Measurements from ENCODE around the gene WNK2.
"Not testable (repeated sequence)": the region's sequence is repeated elsewhere in the genome, so short reads cannot be mapped to it uniquely, and the experiment has no call there.

The WNK2 gene

DNA sequence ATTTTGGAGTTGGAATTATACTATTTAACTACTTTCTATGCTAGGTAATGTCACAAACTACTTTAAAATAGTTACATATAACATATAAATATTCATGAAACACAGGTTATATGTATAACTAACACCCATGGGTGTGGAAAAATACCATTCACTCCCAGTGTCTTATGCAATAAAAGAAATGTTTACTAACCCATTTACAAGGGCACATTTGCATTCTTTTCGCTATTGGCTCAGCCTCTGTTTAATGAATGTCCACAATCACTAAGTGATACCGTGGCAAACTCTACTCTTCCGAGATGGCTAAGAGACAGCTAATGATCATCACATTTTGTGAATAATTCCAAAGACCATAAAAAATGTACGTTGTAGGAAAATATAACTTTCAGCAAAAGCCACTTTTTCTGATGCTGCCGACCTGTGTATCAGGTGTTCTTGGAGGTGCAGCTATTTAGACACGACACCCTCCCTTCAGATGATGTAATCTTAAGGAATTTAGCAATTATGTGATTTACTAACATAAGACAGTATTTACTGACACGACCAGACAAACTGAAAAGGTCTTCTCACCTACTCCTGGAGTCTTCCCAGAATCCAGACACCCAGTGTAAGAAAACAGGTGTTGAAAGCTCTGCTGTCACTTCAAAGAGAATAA is 145.8 kb downstream of the WNK2 start:
- H3K36me3 ChIP-seq (ENCODE audit: control insufficient read depth in 1 of 2, insufficient read depth in 2 of 2, low read length in 2 of 2) = no peaks in the 10 kb centered on the region
- H3K9me3 ChIP-seq (ENCODE audit: control insufficient read depth in 1 of 2, low read length in 2 of 2) = no peaks in the 10 kb centered on the region
- peaks cover 0 to 6% of the 10 kb centered on the region in 2 donors for H3K4me1 ChIP-seq (ENCODE audit: control insufficient read depth in 1 of 2, insufficient read depth in 2 of 2, low read length in 2 of 2)
- no peak overlapping the region for H3K4me3 ChIP-seq (ENCODE audit: low read depth in 1 of 2, low read length in 2 of 2)
- no peak overlapping the region for H3K9ac ChIP-seq (ENCODE audit: low read depth in 1 of 2, low read length in 2 of 2)
- no peak overlapping the region for H3K27ac ChIP-seq (ENCODE audit: low read depth, low read length)
- H3K27me3 ChIP-seq (ENCODE audit: control insufficient read depth in 1 of 2, insufficient read depth in 2 of 2, low read length in 2 of 2) = no peaks in the 10 kb centered on the region

DNA sequence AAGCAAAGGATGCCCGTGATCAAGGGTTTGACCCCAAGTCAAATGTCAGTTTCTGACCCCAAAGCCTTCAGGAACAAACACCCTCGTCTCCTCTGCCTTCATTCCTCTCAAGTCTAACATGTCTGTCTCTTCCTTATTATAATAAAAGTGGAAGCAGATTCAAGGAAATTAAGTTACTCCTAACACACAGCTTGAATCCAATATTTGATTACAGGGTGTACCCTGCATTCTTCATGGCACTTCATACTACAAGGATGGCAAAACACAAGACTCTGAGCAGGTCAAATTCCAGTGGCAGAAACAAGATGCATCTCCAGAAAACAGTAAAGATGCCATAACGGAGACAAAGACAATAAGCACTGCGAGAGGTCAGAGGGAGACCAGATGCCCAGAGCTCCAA is 148.4 kb downstream of the WNK2 start:
- H3K27ac ChIP-seq (ENCODE audit: low read depth, low read length) = no peak overlapping the region
- H3K4me1 ChIP-seq (ENCODE audit: control insufficient read depth in 1 of 2, insufficient read depth in 2 of 2, low read length in 2 of 2) = no peaks in the 10 kb centered on the region
- H3K36me3 ChIP-seq (ENCODE audit: control insufficient read depth in 1 of 2, insufficient read depth in 2 of 2, low read length in 2 of 2) = no peaks in the 10 kb centered on the region
- H3K9ac ChIP-seq (ENCODE audit: low read depth in 1 of 2, low read length in 2 of 2) = no peak overlapping the region
- no peaks in the 10 kb centered on the region for H3K9me3 ChIP-seq (ENCODE audit: control insufficient read depth in 1 of 2, low read length in 2 of 2)
- no peak overlapping the region for H3K4me3 ChIP-seq (ENCODE audit: low read depth in 1 of 2, low read length in 2 of 2)
- H3K27me3 ChIP-seq (ENCODE audit: control insufficient read depth in 1 of 2, insufficient read depth in 2 of 2, low read length in 2 of 2) = no peaks in the 10 kb centered on the region

DNA sequence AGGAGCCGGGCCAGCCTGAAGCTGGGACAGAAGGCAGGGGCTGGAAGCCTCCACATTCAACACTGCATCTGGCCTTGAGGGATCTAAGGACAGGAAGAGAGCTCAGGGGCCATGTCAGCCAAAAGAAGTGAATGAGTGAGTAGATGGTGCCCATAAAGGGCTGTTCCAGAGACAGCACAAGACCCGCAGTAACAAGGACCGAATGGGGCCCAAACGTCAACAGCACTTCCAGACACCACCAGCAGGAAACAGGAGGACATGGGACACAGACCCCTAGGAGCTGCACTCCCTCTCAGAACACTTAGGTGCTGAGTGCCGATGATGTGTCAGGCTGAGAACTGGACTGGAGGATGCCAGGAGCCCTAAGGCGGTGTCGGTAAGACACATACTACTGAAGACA is 152.8 kb downstream of the WNK2 start:
- no peak overlapping the region for H3K27ac ChIP-seq (ENCODE audit: low read depth, low read length)
- H3K27me3 ChIP-seq (ENCODE audit: control insufficient read depth in 1 of 2, insufficient read depth in 2 of 2, low read length in 2 of 2) = no peaks in the 10 kb centered on the region
- H3K36me3 ChIP-seq (ENCODE audit: control insufficient read depth in 1 of 2, insufficient read depth in 2 of 2, low read length in 2 of 2) = no peaks in the 10 kb centered on the region
- H3K4me1 ChIP-seq (ENCODE audit: control insufficient read depth in 1 of 2, insufficient read depth in 2 of 2, low read length in 2 of 2) = no peaks in the 10 kb centered on the region
- H3K9me3 ChIP-seq (ENCODE audit: control insufficient read depth in 1 of 2, low read length in 2 of 2) = peaks cover 4 to 13% of the 10 kb centered on the region in 2 donors
- H3K9ac ChIP-seq (ENCODE audit: low read depth in 1 of 2, low read length in 2 of 2) = no peak overlapping the region
- no peak overlapping the region for H3K4me3 ChIP-seq (ENCODE audit: low read depth in 1 of 2, low read length in 2 of 2)

DNA sequence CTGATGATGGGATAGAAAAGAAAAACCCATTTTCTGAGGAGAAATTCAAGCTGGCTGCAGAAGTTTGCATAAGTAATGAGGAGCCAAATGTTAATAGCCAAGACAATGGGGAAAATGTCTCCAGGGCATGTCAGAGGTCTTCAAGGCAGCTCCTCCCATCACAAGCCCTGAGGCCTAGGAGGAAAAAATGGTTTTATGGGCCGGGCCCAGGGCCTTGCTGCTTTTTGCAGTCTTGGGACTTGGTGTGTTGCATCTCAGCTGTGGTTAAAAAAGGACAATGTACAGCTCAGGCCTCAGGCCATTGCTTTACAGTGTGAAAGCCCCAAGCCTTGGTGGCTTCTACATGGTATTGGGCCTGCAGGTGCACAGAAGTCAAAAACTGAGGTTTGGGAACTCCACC is 154.3 kb downstream of the WNK2 start:
- H3K4me3 ChIP-seq (ENCODE audit: low read depth in 1 of 2, low read length in 2 of 2); H3K36me3 ChIP-seq (ENCODE audit: control insufficient read depth in 1 of 2, insufficient read depth in 2 of 2, low read length in 2 of 2); H3K27me3 ChIP-seq (ENCODE audit: control insufficient read depth in 1 of 2, insufficient read depth in 2 of 2, low read length in 2 of 2); H3K4me1 ChIP-seq (ENCODE audit: control insufficient read depth in 1 of 2, insufficient read depth in 2 of 2, low read length in 2 of 2); H3K27ac ChIP-seq (ENCODE audit: low read depth, low read length); H3K9ac ChIP-seq (ENCODE audit: low read depth in 1 of 2, low read length in 2 of 2): not testable (repeated sequence)
- peaks cover 4 to 13% of the 10 kb centered on the region in 2 donors for H3K9me3 ChIP-seq (ENCODE audit: control insufficient read depth in 1 of 2, low read length in 2 of 2)

DNA sequence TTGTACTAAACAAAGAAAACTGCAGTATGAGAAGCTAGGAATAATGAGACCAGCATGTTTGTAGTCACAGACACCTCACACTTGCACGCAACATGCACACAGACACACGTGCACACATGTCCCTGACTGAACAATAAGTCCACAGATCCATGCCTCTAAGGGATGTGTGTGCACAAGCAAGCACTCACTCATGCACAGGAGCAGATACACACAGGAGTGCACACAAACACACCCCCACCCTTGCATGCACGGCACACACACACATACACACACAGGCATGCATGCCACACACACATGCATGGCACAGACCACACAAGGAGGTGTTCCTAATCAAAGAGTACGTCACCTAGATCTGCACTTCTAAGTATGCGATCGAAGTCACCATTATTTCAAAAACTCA is 156.2 kb downstream of the WNK2 start:
- Histone ChIP-seq H3K27ac (ENCODE audit: low read depth, low read length) (no peak overlapping the region), H3K36me3 (ENCODE audit: control insufficient read depth in 1 of 2, insufficient read depth in 2 of 2, low read length in 2 of 2) (no peaks in the 10 kb centered on the region), H3K9ac (ENCODE audit: low read depth in 1 of 2, low read length in 2 of 2) (no peak overlapping the region), H3K4me3 (ENCODE audit: low read depth in 1 of 2, low read length in 2 of 2) (no peak overlapping the region), H3K27me3 (ENCODE audit: control insufficient read depth in 1 of 2, insufficient read depth in 2 of 2, low read length in 2 of 2) (peaks cover 0 to 3% of the 10 kb centered on the region in 2 donors), H3K4me1 (ENCODE audit: control insufficient read depth in 1 of 2, insufficient read depth in 2 of 2, low read length in 2 of 2) (no peaks in the 10 kb centered on the region), H3K9me3 (ENCODE audit: control insufficient read depth in 1 of 2, low read length in 2 of 2) (peaks cover 4 to 13% of the 10 kb centered on the region in 2 donors)

DNA sequence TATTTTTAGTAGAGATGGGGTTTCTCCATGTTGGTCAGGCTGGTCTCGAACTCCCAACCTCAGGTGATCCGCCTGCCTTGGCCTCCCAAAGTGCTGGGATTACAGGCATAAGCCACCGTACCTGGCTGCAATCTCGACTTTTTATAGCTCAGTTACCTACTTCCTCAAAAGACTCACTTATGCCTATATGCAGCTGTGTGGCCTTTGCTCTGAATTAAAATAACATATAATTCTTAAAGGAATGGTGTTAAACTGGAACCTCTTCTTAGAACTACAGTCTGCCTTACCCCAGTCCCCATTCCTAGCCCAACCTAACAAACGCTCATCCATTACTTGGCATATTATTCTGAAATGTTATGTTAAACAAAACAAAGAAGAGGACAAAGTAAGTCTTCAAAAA is 157.9 kb downstream of the WNK2 start:
- not testable (repeated sequence) for H3K27ac ChIP-seq (ENCODE audit: low read depth, low read length); H3K4me1 ChIP-seq (ENCODE audit: control insufficient read depth in 1 of 2, insufficient read depth in 2 of 2, low read length in 2 of 2); H3K9ac ChIP-seq (ENCODE audit: low read depth in 1 of 2, low read length in 2 of 2); H3K36me3 ChIP-seq (ENCODE audit: control insufficient read depth in 1 of 2, insufficient read depth in 2 of 2, low read length in 2 of 2); H3K4me3 ChIP-seq (ENCODE audit: low read depth in 1 of 2, low read length in 2 of 2)
- peaks cover 4 to 13% of the 10 kb centered on the region in 2 donors for H3K9me3 ChIP-seq (ENCODE audit: control insufficient read depth in 1 of 2, low read length in 2 of 2)
- H3K27me3 ChIP-seq (ENCODE audit: control insufficient read depth in 1 of 2, insufficient read depth in 2 of 2, low read length in 2 of 2) = peaks cover 10 to 18% of the 10 kb centered on the region in 2 donors

DNA sequence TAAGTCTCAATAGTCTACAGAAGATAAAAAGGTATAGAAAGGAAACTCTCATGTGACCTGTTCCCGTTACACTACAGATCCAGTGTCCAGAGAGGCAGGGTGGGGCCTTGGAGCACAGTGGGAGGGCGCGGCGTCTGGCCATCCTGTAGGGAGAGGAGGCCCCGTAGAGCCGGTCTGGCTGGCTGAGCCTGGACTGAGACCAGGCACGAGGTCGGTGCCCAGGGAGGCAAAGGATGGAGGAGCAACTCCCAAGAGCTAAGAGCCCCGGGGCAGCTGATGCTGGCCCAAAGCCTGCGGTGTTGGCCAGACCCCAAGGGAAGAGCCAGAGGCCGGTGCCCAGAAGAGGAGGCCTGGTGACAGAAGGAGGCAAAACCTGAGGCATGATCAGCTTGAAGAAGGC is 158.5 kb downstream of the WNK2 start:
- not testable (repeated sequence) for H3K4me3 ChIP-seq (ENCODE audit: low read depth in 1 of 2, low read length in 2 of 2); H3K27ac ChIP-seq (ENCODE audit: low read depth, low read length); H3K4me1 ChIP-seq (ENCODE audit: control insufficient read depth in 1 of 2, insufficient read depth in 2 of 2, low read length in 2 of 2); H3K9ac ChIP-seq (ENCODE audit: low read depth in 1 of 2, low read length in 2 of 2); H3K36me3 ChIP-seq (ENCODE audit: control insufficient read depth in 1 of 2, insufficient read depth in 2 of 2, low read length in 2 of 2)
- peaks cover 4 to 13% of the 10 kb centered on the region in 2 donors for H3K9me3 ChIP-seq (ENCODE audit: control insufficient read depth in 1 of 2, low read length in 2 of 2)
- peaks cover 10 to 18% of the 10 kb centered on the region in 2 donors for H3K27me3 ChIP-seq (ENCODE audit: control insufficient read depth in 1 of 2, insufficient read depth in 2 of 2, low read length in 2 of 2)

DNA sequence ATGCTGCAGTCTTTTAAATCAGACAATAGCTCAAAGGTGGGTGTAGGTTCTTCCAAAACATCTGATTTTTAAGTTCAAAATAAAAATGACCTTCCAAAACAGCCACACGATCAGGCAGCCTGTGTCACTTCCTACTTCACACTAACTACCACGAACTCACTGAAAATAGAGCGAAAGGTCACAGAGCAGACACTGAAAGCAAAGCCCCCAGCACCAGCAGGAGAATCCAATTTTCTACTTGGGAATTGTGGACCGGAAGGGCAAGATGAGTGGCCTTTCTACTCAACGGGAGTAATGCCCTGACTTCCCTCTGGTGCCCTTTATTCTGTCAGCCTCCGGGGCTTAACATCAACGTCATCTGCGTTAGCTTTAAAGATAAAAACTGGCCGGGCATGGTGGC is 159.7 kb downstream of the WNK2 start:
- peaks cover 10 to 18% of the 10 kb centered on the region in 2 donors for H3K27me3 ChIP-seq (ENCODE audit: control insufficient read depth in 1 of 2, insufficient read depth in 2 of 2, low read length in 2 of 2)
- H3K27ac ChIP-seq (ENCODE audit: low read depth, low read length) = no peak overlapping the region
- H3K36me3 ChIP-seq (ENCODE audit: control insufficient read depth in 1 of 2, insufficient read depth in 2 of 2, low read length in 2 of 2) = no peaks in the 10 kb centered on the region
- H3K9ac ChIP-seq (ENCODE audit: low read depth in 1 of 2, low read length in 2 of 2) = no peak overlapping the region
- peaks cover 0 to 6% of the 10 kb centered on the region in 2 donors for H3K9me3 ChIP-seq (ENCODE audit: control insufficient read depth in 1 of 2, low read length in 2 of 2)
- H3K4me3 ChIP-seq (ENCODE audit: low read depth in 1 of 2, low read length in 2 of 2) = no peak overlapping the region
- H3K4me1 ChIP-seq (ENCODE audit: control insufficient read depth in 1 of 2, insufficient read depth in 2 of 2, low read length in 2 of 2) = peaks cover 0 to 4% of the 10 kb centered on the region in 2 donors

DNA sequence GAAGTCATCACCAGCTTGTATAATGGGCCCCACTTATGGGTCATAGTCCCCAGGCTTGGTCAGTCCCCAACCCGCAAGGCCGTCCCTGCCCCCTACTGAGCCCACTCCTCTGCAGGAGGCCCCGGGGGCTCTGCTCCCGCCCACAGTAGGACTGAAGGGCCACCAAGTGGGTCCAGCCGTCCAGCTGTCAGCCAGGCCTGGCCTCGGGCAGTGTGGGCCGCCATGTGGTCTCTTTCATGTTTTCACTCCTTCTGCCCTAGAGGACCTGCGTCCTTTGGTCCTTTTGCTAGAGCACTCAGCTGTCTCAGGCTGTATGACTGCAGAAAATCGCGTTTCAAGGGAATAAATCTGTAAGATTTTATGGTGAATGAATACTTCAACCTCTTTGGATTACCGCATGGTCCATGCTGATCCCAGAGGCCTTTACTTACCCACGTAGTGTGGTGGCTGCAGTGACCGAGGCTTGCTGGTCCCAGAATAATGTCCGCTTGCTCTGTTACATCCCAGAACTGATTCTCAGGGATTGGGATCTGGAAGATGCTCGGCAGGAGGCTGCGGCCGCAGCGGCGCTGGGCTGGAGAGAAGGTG is 161.8 kb downstream of the WNK2 start:
- Histone ChIP-seq H3K27me3 (ENCODE audit: control insufficient read depth in 1 of 2, insufficient read depth in 2 of 2, low read length in 2 of 2) (peaks cover 10 to 18% of the 10 kb centered on the region in 2 donors), H3K9ac (ENCODE audit: low read depth in 1 of 2, low read length in 2 of 2) (no peak overlapping the region)

DNA sequence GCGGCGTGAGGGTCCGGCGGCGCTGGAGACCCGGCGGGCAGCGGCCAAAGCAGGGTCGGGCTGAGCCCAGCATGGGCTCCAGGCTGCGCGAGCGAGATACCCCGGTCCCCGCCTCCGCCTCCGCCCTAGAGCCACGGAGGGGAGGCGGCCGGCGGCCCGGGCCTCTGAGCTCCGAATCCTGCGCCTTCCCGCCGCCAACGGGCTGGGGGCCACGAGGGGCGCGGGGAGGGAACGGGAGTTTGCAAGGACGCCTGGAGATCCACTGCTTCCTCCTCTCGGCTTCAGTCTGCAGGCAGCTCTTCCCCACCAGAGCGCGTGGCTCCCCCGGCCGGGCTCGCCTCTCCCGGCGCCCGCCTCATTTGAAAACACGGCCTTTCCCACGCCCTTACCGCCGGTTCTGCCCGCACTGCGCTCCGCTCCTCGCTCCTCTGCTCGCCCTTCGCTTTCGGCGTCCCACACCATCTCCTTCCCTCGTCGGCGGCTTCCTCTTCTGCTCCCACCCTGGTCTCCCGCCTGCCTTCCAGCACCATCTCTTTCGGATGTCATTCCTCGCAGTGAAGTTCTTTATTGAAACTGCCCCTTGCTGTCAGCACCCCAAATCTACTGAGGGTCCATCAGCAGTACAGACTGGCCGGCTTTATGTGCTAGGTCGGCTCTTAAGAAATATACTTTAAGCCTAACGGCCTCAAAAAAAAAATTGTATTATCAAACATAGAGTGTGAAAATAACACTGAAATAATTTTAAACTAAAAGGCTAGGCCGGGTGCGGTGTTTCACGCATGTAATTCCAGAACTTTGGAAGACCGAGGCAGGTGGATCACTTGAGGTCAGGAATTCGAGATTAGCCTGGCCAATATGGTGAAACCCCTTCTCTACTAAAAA is 162.5 kb downstream of the WNK2 start:
- H3K9ac ChIP-seq (ENCODE audit: low read depth in 1 of 2, low read length in 2 of 2) = no peak overlapping the region
- no peaks in the 10 kb centered on the region for H3K36me3 ChIP-seq (ENCODE audit: control insufficient read depth in 1 of 2, insufficient read depth in 2 of 2, low read length in 2 of 2)
- H3K9me3 ChIP-seq (ENCODE audit: control insufficient read depth in 1 of 2, low read length in 2 of 2) = no peaks in the 10 kb centered on the region
- H3K4me1 ChIP-seq (ENCODE audit: control insufficient read depth in 1 of 2, insufficient read depth in 2 of 2, low read length in 2 of 2) = peaks cover 0 to 4% of the 10 kb centered on the region in 2 donors
- peaks cover 10 to 18% of the 10 kb centered on the region in 2 donors for H3K27me3 ChIP-seq (ENCODE audit: control insufficient read depth in 1 of 2, insufficient read depth in 2 of 2, low read length in 2 of 2)
- peak overlapping the region; percentile 35 to 48 for H3K4me3 ChIP-seq (ENCODE audit: low read depth in 1 of 2, low read length in 2 of 2)
- no peak overlapping the region for H3K27ac ChIP-seq (ENCODE audit: low read depth, low read length)

More for the DNA sequence above, 161.8 kb downstream of the WNK2 start:
- Histone ChIP-seq H3K27ac (ENCODE audit: low read depth, low read length) (no peak overlapping the region), H3K9me3 (ENCODE audit: control insufficient read depth in 1 of 2, low read length in 2 of 2) (no peaks in the 10 kb centered on the region), H3K36me3 (ENCODE audit: control insufficient read depth in 1 of 2, insufficient read depth in 2 of 2, low read length in 2 of 2) (no peaks in the 10 kb centered on the region), H3K4me3 (ENCODE audit: low read depth in 1 of 2, low read length in 2 of 2) (peak overlapping the region; percentile 35 to 48), H3K4me1 (ENCODE audit: control insufficient read depth in 1 of 2, insufficient read depth in 2 of 2, low read length in 2 of 2) (peaks cover 0 to 4% of the 10 kb centered on the region in 2 donors)
